Measurements from ENCODE around the gene NOC2L.

DNA sequence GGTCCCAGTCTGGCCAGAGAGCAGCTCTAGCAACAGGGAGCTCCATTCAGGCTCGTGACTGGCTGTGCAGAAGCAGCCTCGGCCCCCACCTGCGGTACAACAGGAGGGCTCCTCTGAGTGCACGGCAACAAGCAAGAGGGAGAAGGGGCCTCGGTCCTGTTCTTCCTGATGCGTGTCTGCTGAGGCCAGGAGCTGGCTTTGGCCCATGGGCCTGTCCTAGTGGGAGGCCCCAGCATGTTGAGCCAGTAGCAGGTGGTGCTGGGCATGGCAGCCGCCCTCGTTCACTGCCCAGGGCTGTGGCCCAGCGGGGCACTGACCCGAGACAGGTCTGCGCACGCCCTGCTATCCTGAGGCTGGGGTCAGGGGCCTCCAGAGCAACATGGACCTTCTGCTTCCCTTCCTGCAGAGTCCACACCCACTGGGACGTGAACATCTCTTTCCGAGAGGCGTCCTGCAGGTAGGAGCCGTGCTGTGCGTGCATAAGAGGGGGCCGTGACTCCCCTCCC lies 28.4 kb downstream of the NOC2L start:
- TF ChIP-seq, protein P1, sequence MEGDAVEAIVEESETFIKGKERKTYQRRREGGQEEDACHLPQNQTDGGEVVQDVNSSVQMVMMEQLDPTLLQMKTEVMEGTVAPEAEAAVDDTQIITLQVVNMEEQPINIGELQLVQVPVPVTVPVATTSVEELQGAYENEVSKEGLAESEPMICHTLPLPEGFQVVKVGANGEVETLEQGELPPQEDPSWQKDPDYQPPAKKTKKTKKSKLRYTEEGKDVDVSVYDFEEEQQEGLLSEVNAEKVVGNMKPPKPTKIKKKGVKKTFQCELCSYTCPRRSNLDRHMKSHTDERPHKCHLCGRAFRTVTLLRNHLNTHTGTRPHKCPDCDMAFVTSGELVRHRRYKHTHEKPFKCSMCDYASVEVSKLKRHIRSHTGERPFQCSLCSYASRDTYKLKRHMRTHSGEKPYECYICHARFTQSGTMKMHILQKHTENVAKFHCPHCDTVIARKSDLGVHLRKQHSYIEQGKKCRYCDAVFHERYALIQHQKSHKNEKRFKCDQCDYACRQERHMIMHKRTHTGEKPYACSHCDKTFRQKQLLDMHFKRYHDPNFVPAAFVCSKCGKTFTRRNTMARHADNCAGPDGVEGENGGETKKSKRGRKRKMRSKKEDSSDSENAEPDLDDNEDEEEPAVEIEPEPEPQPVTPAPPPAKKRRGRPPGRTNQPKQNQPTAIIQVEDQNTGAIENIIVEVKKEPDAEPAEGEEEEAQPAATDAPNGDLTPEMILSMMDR (IDR thresholded peaks at IDR 0.05), result no peak
- no peak for TF ChIP-seq POLR2A (IDR thresholded peaks at IDR 0.05)
